ENCODE results near the gene TMEM169.
"Not testable (repeated sequence)": the region's sequence is repeated elsewhere in the genome, so short reads cannot be mapped to it uniquely, and the experiment has no call there.

Gene TMEM169

DNA sequence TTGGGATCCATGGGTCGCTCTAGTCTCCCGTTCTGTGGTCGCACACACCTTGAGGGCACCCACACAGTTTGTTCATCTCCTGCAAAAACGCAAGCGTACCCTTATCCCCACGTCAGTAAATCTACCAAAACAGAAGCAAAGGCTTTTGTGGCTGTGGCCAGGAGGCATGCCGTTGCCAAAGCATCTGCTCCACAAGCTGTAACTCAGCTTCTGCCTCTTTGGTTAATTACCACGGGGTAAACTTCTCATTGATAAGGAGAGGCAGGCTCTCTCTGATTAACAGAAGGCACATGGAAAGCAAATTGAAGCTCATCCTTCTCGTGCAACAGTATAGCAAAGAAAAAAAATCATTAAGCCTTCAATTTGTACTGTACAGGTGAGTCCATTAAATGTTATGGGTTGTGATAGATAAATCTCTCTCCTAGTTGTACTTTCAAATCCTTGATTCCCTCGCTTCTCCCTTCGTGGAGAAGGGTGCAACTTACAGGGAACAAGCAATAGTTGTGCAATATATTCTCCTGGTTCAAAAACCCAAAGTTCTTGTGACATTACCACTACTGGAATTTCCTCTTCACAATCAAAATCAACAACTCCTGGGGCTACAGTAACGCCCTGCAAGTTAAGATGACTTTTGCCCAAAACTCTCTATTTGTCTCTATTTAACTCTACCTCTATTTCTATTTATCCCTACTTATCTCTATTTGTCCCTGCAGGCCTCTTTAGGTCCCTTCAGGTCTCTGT is 10.4 kb upstream of the TMEM169 start:
- no peak for DNase-seq (ENCODE audit: low read depth in 2 of 2)

DNA sequence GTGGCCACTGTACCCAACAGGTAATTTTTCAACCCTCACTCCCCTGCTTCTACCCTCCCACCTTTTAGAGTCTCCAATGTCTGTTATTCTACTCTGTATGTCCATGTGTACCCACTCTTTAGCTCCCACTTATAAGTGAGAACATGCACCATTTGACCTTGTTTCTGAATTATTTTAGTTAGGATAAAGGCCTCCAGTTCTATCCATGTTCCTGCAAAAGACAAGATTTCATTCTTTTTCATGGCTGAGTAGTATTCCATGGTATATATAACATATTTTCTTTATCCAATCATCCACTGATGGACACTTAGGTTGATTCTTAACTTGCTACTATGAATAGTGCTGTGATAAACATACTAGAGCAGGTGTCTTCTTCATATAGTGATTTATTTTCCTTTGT is 9.2 kb upstream of the TMEM169 start:
- no peak for DNase-seq (ENCODE audit: low read depth in 2 of 2)

DNA sequence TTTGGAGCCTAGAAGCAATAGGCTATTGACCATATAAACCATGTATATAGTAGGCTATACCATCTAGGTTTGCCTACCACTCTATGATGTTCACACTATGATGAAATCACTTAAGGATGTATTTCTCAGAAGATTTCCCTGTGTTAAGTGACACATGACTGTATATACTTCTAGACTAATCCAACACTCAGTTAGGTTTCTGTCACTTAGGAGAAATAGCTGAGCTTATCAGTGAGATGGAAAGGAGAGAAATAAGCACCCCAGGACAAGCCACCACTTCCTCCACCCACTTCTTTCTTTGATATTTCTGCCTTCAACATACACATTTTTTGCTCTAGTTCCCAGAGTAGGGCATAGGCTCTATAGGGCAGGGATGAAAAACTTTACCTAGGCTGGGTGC is 7.9 kb upstream of the TMEM169 start:
- no peak for DNase-seq (ENCODE audit: low read depth in 2 of 2)

DNA sequence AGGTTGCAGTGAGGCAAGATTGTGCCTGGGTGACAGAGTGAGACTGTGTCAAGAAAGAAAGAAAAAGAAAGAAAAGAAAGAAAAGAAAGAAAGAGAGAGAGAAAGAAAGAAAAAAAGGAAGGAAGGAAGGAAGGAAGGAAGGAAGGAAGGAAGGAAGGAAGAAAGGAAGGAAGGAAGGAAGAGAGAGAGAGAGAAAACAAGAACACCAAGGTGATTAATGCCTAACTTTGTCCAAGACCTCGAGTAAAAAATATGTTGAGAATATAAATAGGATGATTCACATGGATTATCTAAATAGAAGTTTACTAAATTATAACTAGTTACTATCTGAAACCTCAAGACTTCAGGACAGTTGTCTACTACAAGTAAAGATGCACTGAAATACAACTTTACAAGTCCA is 7.3 kb upstream of the TMEM169 start:
- DNase-seq (ENCODE audit: low read depth in 2 of 2), result no peak

DNA sequence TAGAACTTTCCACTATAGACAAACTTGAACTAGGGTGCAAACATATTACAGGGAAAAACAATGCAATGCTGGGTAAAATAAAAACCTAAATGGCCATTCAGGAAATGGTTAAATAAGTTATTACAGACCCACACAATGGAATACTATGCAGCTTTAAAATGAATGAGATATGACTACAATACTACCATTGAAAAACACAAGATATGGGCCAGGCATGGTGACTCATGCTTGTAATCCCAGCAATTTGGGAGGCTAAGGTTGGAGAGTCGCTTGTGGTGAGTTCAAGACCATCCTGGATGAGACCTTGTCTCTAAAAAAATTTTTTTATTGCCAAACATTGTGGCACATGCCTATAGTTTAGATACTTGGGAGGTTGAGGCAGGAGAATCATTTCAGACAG is 6.9 kb upstream of the TMEM169 start:
- no peak for DNase-seq (ENCODE audit: low read depth in 2 of 2)

DNA sequence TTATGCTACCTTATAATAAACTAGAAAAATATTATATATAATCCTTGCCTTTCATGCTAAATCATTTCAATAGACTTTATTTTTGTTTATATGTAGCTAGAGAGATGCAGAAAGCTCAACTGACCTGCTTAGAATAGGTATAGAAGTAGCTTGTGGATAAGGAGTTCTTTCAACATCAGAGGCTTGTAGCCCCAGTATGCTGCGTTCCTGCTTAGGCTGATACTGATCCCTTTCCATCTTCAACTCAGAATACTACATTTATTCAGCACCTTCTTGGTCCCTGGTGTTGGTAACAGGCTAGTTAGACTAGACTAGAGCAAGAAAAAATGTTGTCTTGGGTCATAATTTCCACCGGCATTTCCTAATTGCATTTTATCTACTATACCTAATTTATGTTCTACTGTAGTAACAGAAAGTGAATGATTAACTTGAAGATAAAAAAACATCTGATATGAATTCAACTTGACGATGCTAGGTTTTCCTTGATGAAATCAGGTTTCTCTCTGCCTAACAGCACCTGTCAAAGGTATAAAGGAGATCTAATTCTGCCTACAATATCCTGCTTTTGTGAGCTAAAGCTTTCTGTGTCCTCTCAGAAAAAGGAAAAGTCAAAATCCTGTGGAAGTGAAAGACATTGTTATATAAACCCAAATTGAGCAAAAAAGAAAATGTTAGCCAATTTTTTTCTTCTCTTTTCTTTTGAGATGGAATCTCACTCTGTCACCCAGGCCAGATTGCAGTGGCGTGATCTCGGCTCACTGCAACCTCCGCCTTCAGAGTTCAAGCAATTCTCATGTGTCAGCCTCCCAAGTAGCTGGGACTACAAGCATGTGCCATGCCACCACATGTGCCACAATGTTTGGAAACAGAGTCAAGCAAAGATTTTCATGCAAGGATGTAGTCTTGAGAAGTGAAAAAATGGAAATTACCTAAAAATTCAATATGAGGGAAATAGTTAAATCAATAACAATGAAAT is 5.9 kb upstream of the TMEM169 start:
- no peak for DNase-seq (ENCODE audit: low read depth in 2 of 2)

DNA sequence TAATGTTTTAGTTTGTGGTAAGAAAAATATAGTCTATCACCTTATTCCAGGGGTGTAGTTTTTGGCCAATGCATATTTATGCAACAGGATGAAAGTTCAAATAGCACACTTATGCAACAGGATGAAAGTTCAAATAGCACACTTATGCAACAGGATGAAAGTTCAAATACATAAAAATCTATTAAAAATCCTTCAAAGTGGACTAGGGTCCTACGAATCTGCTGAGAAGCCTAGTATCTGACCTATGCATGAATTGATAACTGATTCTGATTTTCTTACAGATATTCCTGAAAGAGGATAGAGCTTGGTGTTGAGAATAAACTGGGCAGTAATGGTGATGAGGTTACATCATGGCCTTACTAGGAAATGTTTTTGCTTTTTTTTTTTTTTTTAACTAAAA is 2.9 kb upstream of the TMEM169 start:
- no peak for DNase-seq (ENCODE audit: low read depth in 2 of 2)

DNA sequence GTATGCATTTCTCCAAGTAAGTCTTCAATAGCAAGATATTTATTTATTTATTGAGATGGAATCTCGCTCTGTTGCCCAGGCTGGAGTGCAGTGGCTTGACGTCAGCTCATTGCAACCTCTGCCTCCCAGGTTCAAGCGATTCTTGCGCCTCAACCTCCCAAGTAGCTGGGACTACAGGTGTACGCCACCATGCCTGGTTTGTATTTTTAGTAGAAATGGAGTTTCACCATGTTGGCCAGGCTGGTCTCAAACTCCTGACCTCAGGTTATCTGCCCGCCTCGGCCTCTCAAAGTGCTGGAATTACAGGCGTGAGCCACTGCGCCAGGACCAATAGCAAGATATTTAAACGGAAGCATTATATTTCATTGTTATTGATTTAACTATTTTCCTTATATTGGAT is 1.7 kb upstream of the TMEM169 start:
- not testable (repeated sequence) for DNase-seq (ENCODE audit: low read depth in 2 of 2)

DNA sequence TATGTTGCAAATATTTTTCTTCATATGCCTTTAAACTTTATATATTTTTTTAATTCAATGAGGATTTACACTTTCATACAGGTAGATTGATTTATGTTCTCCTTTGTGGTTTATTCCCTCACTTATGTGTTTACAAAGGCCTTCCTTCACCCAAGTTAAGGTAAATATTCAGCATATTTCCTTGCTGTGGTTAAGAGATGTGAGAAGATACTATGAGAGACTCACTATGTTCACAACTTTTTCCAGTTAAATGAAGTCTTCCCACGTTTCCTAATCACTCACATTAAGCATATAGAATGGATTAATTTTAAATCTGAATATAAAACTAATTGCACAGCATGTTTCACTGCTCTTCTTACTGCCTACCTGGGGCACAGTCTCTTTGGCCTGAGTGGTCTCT is 707 bp upstream of the TMEM169 start:
- no peak for DNase-seq (ENCODE audit: low read depth in 2 of 2)

DNA sequence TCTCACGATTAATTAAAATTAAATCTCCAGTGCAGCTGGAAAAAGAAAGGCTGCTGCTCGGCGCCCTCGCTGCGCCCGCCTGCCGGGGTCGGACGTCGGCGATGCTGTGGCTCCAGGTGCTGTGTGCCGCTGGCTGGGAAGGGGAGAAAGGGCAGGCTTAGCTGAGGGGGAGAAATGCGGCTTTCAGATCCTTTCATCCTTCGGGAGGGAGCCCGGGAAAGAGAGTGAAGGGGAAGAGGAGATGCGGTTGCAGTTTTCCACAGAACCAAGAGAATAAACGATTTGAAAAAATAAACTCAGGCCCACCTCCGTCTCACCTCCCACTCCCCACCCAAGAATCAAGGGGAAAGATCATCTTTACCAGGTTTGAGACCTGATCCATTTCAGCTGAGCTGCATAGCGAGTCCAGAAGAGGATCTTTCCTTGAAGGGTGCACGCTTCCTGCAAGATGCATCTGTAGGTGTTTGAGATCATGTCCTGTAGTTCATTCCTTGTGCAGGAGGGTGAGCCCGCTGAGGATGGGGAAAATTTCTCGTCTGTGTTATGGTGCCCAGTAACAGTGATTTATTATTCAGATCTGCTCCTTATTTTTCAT is 495 bp downstream of the TMEM169 start:
- no peak for DNase-seq (ENCODE audit: low read depth in 2 of 2)

DNA sequence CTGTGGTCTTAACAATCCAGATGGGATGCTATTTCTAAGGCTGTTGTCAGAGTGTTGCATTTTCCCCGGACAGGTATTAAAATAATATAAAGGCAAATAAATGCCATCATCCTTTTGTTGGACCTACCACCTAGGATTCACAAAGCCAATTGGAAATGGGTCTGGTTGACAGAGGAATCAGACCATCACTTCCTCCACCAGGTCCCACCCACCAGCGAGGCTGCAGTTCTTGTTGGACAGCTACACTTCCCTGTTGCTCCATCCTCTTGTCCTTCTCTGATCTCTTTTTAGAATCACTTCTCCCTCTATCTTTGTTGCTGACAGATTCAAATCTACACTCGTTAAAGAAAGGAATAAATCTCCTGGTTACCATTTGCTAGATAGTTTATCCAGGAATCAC is 1.1 kb downstream of the TMEM169 start:
- no peak for DNase-seq (ENCODE audit: low read depth in 2 of 2)

DNA sequence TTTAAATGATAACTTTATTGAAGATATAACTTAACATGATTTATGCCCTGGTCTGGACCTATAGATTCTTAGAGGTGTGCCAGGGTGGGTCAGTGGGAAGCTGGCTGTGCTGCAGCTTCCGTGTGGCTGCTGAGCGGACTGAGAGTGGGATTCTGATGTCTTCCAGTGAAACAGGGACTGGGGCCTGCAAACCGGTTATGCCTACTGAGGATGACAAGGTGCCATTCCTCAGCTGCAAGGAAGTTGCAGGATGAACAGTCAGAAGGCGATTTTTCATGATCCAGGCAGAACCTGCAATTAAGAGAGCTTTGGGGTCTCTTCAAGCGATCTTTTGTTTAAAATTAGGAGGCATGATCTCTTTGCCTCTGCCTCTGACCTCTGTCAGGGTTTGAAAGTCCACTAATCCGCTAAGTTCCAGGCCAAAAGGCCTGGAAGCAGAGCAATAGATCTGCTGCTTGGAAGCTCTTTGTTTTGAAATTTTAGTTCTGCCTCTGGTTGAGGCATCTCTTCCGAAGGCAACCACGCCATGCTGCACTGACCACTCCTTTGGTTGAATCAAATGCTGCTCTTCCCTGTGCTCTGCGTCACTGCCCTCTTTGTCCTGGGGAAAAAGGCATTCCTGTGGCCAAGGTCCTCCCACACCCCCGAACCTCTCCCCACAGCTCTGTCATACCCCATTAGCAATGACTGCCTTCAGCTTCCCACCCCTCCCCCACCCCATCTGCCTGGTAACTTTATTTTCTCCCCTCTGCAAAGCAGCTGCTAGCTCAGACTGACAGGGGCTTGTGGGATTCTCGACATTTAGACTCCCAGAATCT is 2.0 kb downstream of the TMEM169 start:
- no peak for DNase-seq (ENCODE audit: low read depth in 2 of 2)

DNA sequence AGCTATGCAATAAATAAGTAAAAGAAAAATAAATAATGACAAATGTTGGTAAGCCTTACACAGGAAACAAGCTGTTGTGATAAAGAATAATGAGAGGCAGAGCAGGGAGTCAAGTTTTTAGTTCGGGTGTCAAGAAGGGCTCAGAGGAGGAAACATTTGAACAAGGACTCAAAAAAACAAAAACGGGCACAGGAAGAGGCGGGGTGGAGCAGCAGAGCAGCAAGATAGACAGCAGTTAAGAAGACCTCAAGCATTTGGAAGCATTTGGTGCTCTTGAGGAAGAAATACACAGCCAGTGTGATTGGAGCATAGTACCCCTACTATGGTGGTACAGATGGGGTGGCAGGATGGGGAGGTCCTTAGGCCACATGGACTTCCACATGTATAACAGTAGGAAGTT is 2.8 kb downstream of the TMEM169 start:
- no peak for DNase-seq (ENCODE audit: low read depth in 2 of 2)

DNA sequence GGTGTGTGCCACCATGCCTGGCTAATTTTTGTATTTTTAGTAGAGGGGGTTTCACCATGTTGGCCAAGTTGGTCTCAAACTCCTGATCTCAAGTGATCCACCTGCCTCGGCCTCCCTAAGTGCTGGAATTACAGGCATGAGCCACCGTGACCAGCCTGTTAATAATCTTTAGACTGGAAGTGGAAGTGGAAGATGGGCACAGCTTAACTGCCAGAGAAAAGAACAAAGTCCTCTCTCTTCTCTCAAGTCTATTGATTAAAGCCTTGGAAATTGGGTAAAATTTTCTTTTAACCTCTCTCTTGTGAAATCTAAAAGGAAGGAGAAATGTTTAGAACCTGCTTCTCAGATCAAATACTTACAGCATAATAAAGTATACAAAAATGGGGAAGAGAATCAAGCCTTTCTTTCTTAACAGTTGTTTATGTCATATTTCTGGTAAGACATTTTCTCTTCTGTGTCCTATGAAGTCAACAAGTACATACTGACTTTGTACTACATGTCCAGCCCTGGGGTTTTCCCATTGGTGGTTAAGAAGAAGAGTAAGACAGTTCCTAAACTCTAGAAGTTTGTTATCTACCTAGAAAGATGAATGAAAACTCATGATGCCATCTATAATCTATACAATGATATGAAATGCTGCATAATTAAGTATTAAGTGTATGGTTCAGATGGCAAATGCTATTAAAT is 4.6 kb downstream of the TMEM169 start:
- no peak for DNase-seq (ENCODE audit: low read depth in 2 of 2)

DNA sequence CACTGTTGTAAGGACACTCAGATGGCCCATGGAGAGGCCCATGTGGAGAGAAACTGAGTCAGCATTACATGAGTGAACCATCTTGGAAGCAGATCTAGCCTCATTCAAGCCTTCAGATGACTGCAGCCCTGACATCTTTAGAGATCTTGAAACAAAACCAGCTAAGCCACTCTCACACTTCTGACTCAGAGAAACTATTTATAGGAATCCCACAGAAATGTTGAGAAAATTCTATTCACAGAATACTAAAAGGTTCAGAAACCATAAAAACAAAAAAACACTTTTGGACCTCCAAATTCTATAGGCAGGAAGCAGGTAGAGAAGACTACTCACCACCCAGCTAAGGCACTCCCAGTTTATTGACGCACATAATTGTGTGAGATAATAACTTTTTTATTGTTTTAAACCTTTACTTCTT is 8.7 kb downstream of the TMEM169 start:
- DNase-seq (ENCODE audit: low read depth in 2 of 2), result no peak

DNA sequence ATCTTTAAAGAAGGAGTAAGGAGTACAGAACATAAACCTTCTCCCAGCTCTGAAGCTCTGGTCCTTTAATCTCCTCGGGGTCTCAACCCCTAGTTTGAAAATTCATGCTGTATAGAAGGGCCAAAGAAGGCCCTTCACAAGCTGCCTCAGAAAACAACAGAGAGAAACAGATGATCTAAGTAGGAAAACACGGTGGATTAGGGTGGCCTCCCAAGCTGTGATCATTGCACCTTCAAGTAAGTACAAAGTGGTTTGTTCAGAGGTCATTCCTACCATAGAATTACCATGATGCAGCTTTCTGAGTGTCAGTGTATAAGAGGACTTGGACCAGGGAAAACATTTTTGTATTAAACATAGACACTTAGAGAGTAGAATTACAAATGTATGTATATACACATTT is 10.9 kb downstream of the TMEM169 start:
- no peak for DNase-seq (ENCODE audit: low read depth in 2 of 2)

DNA sequence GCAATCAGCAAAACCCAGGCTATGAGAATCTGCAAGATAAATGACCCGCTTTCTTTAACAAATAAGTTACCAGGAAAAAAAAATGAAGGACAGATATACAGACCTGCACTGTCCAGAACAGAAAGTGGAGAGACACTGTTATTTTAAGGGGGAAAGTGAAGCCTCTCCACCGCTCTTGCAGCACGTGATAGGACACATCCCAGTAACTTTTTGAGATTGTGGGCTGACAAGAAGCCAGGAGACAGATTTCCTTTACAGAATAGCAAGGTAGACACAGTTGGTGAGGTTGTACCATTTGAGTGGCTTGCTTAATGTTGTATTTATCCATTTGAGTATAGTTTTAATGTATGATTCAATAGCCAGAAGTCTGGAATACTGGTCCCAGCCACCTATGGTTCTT is 13.0 kb downstream of the TMEM169 start:
- no peak for DNase-seq (ENCODE audit: low read depth in 2 of 2)

DNA sequence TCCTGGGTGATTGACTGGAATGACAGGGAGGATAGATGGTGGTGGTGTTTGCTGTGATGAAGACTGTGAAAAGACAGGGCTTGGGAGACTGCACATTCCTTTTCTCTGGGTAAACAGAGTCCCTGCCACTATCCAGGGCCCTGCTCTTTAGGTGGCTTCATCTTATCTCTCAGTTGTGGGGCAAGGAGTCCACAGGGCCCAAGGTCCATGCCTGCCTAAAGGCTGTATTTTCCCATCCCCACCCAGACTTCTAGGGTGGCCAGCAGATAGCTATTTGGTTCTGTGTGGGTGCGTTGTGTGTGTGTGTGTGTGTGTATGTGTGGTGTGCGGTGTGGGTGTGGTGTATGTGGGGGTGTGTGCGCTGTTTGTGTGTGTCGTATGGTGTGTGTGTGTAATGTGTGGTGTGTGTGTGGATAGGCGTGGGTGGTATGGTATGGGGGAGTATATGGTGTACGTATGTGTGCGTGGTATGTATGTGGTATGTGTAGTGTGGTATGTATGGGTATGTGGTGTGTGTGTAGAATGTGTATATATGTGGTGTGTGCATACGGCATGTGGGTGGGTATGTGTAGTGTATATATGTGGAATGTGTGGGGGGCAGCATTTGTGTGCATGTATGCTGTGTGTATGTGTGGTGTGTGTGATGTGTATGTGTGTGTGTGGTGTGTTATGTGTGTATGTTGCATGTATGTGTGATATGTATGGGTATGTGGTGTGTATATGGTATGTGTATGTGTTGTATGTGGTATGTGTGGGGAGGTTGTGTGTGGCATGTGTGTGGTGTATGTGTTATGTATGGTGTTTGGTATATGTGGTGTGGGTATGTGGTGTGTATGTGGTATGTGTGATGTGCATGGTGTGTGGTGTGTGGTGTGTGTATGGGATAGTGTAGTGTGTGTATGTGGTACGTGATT is 17.0 kb downstream of the TMEM169 start:
- no peak for DNase-seq (ENCODE audit: low read depth in 2 of 2)

DNA sequence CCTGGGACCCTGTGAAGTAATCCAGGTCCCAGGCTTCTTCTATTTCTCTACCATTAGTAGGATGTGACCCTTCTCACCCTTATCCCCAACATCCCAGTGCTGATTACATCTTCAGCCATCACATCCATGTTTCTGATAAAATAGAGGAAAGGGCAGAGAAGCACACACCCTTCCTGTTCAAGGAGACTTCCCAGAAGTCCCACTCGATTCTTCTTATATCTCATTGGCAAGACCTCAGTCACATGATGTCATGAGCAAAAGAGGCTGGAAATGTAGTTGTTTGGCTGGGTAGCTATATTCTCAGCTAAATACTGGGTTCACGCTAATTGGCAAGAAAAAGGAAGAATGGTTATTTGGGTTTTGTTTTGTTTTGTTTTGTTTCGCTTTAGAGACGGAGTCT is 19.4 kb downstream of the TMEM169 start:
- DNase-seq (ENCODE audit: low read depth in 2 of 2), result no peak

DNA sequence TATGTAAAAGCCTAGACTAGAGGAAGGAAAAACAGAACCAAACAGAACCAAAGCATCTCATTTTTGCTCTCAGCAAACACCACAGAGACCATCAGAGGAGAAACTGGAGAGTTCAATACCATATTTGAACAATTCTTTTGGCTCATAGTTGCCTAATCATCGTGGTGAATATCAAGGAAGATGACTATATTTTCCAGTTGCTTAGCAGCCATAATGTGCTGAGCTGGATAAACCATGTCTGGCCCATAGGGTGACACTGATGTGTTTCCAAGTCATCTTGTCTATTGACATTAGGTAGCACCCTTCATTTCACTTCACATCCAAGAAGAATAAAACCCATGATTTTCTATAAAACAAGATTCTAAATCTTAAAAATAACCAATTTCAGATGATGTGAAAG is 21.5 kb downstream of the TMEM169 start:
- no peak for DNase-seq (ENCODE audit: low read depth in 2 of 2)

Data from activated CD8-positive, alpha-beta memory T cell treated with anti-CD3 and anti-CD28 coated beads for 4 hours (primary cell).